ENCODE results near the gene PNMA6E. TPM values are rescaled to one million over a fixed set of nuclear protein-coding genes. Genes with fewer than 3 reads are reported as not detected.
A peak's percentile ranks its signal among the peaks of the same experiment; 100 is the strongest.

Gene PNMA6E
- polyA plus RNA-seq, 1 donor: not detected

DNA sequence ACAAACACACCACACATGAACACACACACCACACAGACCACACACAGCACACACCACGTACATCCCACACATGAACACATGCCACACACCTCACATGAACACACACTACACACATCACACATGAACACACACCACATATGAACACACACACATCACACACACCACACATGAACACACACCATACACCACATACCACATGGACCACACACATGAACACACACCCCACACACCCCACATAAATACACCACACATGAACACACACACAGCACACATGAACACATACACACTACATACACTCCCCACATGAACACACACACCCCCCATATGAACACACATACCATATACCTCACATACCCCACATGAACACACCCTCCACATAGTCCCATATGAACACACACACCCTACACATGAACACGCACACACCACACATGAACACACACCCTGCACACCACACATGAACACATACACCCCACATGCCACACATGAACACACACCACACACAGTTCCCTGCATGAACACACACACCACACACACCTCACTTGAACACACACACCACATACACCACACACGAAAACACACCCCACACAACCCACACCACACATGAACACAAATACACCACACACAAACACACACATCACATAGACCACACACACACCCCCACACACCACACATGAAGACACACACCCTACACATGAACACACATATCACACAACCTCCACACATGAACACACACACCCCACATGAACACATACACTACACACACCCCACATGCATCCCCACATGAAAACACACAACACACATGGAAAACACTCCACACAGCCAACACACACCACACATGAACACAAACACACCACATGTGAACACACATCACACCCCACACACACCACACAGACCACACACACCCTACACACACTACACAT, 18.3 kb downstream of the PNMA6E start:
- no peak for DNase-seq

DNA sequence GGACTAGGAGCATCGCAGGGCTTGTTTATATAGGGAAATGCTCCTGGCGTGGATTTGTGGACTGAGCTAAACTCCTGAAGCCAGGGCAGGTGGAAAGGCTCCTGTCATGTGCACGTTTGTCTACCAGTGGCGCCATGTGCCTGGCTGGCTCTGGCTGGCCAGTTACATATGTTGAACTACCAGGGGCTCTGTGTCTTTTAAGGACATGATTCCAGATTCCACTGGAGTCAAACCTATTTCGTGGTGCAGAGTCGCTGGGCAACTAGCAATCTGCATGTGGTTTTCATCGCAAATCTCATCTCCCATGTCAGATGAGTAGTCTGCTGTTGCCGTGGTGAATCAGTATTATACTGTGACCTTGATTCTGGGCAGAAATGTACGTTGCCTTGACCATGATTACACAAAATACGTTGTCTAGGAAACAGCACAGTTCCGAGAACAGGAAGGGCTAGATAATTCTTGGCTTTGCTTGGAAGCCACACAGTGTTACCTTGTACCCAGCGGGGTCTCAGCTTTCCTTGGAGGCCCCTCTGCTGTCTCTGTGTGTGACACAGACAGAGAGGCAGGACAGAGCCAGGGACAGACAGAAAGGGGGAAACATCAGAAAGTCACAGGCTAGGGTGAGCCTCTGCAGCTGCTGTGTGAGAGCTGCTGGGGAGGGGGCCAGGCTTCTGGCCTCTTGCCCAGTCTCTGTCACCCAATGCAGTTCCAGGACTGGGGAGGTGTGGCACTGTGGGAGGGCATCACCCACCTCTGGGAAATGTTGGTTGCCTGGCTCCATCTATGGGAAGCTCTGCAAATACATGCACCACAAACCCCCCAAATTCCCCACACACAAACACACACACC, 19.2 kb downstream of the PNMA6E start:
- DNase-seq: peak; percentile 70

DNA sequence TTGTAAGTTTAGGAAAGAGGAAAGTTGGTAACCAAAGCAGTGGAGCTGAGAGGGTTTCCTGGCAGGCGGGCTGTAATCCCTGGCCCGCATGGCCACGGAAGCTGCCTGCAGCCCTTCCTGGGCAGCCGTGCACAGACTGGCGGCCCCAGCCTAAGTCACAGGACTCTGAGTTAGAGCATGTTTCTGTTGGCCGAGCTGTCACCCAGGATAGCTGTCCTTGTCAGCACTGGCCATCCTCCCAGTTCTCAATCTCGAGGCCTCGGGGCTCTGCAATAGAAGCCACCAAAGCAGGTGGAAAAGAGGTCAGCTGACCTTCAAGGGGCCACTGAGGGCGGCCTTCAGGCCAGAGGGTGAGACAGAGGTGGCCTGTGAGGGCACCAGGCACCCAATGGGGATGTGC, 20.5 kb downstream of the PNMA6E start:
- DNase-seq: no peak

DNA sequence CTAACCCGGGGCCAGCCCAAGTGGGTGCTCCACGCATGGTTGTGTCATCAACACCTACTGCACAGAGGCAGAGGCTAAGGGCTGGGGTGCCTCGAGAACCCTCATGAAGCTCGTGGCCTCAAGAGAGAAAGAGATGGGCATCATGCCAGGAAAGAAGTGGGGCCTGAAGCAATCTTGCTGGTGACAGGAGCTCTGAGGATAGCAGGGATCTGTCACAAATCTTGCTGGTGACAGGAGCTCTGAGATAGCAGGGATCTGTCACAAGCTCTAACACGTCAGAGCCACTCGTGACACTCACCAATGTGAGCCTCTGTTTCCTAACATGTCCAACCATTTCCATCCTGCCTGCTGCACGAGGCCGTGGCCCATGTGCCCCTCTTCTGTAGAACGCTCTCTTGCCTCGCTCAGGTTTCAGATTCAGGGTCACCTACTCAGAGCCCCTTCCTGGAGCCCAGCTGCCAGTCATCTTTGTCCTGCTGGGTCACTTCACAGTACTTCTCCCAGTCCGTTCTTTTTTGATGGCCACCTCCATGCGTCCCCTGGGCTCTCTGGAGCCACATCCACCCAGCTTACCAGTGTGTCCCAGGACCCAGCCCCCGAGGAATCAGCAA, 21.1 kb downstream of the PNMA6E start:
- DNase-seq: no peak

DNA sequence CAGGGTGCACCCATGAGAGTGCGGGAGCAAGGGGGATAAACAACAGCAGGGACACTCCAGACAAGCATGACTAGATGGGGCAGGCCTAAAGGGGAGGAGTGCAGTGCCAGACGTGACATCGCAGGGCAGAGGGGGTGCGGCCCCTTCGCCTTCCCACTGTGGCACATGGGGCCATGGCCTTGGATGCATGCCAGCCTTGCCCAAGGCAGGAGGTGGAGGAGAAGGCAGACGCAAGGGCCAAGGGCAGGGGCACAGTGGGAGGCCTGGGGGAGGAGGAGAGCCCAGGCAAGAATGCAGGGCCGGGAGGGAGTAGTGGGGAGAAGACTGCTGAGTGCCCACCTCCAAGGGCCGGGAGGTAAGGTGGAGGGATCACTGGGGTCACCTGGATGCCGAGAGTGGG, 21.6 kb downstream of the PNMA6E start:
- no peak for DNase-seq

DNA sequence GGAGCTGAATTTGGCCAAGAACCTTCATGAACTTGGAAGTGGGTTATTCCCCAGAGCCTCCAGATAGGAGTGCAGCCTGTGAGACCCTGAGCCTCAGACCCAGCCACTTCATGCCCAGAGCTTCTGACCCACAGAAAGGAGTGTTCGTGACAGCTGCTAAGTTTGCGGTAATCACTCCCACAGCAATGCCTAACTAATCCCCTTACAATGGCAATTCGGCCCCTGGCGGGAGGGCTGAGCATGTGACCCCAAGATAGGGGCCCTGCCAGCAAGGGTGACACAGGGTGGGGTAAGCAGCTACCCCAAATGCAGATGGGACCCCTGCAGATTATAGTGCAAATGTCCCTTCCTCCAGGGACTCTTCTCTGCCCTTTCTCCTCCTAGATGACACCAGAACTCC, 22.5 kb downstream of the PNMA6E start:
- DNase-seq: no peak

DNA sequence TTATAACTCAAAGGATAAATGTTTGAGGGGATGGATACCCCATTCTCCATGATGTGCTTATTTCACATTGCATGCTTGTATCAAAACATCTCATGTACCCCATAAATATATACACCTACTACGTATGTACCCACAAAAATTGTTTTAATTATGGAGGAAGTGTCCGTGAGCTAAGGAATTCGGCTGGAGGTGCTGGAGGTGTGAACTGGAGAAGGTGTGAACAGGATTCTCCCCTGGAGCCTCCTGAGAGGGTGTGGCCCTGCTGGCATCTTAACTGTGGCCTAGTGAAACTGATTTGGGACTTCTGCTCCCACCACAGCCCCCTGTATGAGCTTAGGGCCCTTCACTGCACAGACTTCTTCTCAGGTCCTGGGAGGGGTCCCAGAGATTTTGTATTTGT, 23.4 kb downstream of the PNMA6E start:
- no peak for DNase-seq

DNA sequence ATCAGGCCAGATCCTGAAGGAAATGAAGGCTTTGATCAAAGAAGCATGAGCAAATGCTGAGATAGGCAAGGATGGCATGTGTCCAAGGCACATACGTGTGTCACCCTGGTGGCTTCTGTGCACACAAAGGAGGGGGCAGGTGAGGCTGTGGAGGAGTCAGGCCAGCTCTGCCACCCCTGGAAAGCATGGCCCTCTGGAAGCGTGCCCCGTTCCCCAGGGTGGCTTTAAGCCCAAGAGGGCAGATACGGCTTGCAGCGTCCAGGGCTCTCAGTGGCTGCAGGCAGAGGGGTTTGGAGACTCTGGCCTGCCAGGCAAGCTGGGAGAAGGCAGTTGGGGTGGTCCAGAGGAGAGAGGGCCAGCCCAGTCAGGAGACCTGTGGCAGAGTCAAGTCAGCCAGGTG, 25.6 kb downstream of the PNMA6E start:
- no peak for DNase-seq

DNA sequence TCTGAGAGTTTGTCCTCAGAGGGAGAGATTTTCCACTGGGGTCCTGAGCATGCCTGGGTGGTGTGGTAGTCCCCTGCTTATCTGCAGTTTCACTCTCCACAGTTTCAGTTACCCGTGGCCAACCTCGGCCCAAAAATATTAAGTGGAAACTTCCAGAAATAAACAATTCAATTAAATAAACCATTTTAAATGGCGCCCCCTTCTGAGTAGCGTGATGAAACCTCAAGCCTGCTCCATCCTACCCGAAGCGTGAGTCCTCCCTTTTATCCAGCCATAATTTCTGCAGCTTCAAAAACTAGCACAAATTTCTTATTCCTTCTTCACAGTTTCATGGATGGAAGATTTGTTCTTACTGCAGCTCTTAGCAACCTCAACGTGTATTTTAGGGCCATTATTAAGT, 26.7 kb downstream of the PNMA6E start:
- DNase-seq: no peak

DNA sequence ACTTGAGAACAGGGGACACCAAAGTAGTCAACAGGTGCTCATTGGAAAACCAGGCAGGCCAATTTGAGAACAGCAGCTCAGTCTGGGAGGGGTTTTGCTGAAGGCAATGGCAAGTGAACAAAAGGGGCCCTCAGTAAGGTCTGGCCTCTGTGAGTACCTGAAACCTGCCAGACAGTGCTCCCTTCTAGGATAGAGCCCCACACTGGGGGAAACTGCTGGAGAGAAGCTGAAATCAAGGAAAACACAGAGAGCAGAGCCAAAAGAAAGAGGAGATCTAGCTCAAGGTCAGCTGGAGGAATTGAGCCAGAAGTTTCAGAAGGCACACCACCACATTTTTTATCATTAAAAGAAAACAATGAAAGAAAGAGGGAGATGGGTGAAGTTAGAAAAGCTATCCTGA, 28.2 kb downstream of the PNMA6E start:
- DNase-seq: no peak

DNA sequence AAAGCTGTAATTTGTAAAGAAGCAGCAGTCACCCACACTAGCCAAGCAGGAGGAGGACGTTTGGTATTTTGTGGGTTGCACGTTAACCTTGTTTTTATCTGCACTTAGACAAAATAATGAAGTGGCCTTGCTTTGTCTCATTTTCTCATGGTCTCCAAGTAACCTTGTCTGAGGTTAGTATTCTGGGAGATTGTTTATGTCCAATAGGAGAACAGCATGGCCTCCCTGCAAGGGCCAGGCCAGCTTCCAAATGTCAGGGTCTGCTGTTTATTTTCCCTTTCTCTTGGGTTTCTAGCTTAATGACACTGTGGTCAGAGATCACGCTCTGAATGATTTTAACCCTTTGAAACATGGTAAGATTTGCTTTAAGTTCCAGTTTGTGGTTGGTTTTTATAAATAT, 29.9 kb downstream of the PNMA6E start:
- no peak for DNase-seq

DNA sequence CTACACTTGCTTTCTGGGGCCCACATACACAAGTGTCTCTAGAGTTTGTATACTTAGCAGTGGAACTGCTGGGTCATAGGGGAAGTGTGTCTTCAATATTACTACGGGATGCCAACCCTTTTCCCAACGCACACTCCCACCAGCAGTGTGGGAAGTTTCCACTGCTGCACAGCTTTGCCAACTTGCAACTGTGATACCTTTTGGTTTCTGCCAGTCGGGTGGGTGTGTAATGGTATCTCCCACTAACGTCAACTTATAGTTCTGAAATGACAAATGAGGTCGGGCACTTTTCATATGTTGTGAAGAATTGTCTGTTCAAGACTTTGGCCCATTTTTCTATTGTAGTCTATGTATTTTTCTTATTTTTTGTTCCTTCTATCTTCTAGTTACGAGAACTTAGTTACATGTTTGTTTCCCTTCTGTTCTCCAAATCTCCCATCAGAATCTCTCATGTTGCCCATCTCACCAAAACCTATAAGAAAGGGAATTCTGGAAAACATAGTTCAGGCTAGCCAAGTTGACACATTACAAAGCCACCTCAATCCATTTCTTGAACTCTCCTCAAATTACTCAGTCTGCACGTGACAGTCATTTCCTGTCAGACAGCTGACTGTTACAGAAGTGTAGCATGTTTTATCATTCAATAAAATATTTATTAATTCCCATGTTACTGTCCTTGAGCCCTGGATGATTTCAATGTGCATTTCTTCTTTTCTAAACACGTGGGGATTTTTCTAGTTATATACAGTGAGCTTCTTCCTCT, 30.7 kb downstream of the PNMA6E start:
- no peak for DNase-seq

DNA sequence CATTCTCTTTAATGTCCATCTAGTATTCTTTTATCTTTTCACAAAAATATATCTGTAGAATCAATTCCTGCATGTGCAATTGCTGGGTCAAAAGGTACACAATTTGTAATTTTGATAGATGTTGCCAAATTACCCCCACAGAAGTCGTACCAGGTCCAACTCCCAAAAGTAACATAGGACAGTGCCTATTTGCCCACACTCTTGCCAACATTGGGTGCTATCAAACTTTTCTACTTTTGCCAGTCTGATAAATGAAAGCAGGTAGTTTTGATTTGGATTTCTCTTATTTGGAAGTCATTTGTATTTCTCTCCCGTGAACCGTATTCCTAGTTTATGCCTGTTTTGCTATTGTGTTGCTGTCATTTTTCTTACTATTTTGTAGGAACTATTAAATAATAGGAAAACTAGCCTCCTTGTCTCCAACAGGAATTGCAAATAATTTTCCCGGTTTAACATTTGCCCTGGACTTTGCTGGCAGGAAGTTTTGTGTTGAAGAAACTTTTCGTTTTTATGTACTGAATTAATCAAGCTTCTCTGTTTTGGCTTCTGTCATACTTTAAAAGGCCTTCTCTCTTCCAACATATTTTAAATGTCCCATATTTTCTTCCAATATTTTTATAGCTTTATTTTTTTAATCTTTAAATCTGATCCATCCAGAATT, 34.1 kb downstream of the PNMA6E start:
- DNase-seq: no peak

DNA sequence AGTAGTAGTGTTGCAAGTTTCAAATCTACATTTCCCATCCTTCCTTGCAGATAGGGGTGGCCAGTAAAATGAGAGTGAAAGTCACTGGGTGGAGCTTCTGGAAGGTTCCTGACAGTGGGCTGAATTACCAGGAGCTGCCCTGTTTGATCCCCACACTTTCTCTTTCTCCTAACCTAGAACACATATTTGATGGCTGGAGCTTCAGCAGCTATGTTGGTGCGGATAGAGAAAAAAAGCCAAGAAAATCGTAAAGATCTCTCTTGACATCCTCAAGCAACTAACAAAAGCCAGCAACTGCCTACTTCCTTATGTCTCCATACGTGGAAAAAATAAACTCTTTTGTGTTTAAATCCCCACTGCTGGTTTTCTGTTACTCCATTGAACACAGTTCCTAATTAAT, 35.0 kb downstream of the PNMA6E start:
- no peak for DNase-seq

DNA sequence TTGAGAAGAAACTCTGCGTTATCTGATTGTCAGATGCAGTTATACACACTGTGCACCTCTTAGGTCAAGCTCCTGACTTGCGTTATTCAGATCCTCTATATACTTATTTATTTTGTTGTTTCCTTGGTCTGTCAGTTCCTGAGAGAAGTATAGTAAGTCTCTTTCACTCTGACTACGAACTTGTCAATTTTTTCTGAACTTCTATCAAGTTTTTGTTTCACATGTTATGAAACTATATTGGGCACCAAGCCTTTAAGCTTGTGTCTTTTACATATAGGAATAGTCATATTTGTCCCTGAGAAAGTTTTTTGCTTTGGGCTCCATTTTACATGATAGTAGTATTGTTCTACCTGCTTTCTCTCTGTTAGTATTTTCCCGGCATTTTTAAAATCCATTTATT, 35.5 kb downstream of the PNMA6E start:
- no peak for DNase-seq

DNA sequence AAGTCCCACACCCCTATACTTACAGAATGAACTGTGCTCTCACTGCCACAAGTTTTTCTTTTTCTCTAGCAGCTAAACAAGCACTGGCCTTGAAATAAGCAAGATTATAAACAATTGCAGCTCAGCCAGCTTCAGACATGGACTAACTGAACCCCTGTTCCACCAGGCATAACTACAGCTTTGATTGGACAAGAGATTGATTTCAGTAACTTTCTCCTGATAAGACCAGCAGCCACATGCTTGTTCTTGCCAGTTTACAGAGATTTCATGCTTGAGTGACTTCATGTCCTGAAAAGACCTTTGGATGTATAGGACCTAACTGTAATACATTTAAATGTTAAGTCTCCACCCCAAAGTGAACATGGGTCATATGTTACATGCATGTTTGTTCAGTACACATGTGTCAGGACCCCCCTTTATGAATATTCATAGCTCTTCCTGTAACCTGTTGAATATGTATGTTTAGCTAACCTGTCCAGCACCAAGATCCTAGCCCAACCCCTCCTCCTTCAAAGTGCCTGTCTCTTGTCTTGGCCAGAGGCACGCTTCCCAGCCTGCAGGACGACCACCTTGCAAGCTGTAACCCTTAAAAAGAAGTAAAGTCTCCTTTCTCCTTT, 39.3 kb downstream of the PNMA6E start:
- DNase-seq: no peak

DNA sequence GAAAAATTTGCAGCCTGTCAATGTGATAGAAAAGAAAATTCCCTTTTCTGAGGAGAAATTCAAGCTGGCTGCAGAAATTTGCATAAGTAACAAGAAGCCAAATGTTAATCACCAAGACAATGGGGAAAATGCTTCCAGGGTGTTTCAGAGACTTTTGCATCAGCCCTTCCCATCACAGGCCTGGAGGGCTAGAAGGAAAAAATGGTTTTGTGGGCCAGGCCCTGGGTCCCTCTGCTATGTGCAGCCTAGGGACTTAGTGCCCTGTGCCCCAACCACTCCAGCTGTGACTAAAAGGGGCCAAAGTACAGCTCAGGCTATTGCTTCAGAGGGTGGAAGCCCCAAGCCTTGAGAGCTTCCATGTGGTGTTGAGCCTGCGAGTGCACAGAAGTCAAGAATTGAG, 43.3 kb downstream of the PNMA6E start:
- no peak for DNase-seq

DNA sequence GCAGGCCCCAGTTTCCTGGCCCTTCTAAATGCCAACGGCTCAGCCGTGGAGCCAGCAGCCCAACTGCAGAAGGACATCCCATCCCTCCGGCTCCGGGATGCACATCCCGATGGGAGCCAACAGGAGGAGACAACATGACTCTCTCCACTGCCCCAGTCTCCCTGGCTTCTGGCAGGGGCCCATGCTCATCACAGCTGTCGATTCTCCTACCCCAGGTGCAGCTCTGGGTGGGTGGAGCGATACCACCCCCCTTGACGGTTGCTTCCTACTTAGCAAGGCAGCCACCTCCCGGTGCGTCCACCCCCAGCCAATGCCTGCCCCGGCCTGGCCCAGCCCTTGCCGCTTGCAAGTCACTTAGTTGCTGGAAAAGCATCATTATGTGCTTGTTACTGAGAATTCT, 47.7 kb downstream of the PNMA6E start:
- DNase-seq: no peak

DNA sequence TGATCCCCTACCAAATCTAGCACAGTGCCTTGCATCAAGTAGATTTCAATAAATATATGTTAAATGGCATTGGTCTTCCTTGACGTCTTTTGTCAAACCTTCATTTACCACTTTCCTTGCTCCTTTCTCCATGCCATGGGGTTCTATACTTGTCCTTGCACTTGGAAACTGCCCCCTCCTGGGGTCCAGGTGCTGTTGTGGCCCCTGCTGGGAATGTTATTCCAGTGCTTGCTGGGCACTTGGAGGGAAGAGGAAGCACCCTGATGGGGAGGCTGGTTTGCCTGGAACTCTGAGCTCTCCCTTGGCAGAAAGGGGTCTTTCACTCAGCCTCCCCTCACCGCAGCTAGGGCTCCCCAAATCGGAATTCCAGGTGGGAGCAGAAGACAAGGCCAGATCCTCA, 48.3 kb downstream of the PNMA6E start:
- DNase-seq: no peak

DNA sequence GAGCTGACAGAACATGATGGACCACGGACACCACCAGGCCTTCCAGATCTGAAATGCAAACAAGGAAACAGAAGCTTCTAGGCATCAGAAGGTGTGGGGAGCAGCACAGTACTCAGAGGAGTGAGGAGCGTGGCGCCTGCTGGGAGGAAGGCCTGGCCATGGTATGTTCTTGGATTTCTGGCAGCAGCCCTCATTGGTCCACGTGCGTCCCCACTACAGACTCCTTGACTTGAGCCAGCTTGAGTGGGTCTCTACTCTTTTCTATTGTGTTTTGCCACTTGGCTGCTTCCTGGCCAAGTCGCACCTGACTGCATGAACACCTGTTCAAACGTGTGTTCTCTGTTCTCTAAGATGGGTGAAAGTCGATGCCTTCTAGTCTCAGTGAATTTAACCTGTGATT, 49.2 kb downstream of the PNMA6E start:
- no peak for DNase-seq

DNA sequence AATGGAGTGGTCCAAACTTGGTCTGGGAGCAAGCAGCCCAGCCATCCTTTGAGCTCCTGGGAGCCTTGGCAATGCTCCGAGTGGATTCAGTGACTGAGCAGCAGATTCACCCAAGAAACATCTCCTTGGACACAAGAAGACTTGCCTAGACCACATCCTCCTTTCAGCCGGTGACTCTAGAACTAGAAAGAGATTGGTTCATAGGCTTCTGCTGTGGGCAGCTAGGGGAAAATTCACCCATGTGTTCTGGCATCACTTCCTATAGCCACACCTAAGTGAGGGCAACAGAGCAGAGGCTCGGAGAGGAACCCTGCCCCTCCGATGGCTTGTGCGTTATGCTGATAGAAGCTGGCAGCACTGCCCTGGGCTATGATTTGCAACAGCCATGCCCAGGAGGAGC, 51.2 kb downstream of the PNMA6E start:
- DNase-seq: no peak

DNA sequence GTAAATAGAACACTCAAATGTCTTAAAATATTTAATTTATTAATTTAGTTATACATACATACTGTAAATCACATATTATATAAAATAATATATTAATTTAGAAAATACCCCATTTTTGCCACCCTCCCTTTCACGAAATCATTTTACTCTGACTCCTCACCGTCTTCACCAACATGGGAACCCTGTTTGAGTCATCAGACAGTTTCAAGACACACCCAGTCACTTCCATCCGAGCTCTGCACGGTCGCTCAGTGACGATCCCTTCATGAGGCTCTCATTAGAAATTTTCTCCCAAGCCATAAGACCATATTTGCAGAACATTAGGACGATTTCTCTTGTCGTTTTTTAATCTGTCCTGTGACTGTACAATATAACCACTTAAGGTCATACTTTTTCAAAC, 52.7 kb downstream of the PNMA6E start:
- DNase-seq: no peak
